HG02885 (cell line): ENCODE data around the gene TMEM208.

Experiments
- ATAC-seq: cut with Tn5 transposase; IDR thresholded peaks from one replicate; pipeline ENCODE4 v1.9.1; 2021; ENCODE audit warnings: mild to moderate bottlenecking; ENCODE audit not compliant: unreplicated experiment, poor library complexity

The TMEM208 gene

DNA sequence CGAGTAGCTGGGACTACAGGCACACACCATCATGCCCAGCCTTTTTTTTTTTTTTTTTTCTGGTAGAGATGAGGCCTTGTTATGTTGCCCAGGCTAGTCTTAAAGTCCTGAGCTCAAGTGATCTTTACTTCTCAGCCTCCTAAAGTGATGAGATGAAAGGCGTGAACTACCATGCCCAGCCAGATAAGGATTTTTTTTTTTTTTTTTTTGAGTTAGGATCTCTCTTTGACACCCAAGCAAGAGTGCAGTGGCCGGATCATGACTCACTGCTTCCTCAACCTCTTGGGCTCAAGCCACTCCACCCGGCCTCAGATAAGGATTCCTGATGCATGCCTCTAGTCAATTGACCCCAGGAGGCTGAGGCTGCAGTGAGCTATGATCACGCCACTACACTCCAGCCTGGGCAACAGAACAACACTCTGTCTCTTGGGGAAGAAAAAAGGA is 41.2 kb downstream of the TMEM208 start:
- ATAC-seq: no peak

DNA sequence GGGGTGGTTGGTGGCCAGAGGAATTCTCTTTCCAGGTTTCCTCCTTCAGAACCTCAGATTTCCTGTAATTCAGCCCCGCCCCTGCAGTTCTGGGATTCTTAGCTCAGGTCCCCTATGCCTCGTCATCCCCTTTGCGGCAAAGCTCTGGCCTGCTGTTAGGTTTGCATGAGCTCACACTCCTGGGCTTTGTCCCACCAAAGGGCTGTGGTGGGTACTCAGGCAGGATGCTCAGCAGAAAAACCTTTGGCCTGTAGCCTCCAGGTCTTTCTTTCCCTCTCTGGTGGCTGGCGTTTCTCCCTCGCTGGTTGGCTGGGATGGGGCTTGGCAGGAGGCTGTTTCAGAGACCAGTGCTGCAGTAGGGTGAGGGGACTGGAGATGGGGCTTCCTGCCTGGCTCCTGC is 42.8 kb downstream of the TMEM208 start:
- no peak for ATAC-seq

DNA sequence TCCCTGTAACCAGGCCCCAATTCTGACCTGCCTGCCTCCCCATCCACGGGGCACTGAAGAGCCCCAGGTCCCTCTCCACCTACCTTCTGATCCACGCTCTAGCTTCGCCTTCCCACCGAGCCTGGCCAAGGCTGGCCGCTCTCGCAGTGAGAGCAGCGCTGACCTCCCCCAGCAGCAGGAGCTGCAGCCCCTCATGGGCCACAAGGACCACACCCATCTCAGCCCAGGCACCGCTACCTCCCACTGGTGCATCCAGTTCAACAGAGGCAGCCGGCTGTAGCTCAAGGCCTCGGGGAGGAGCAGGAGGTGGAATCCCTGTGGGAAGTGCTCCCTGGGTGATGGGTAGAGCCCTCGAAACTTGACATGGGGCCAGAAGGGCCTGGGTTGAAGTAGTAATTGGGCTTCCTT is 44.0 kb downstream of the TMEM208 start:
- ATAC-seq: no peak

DNA sequence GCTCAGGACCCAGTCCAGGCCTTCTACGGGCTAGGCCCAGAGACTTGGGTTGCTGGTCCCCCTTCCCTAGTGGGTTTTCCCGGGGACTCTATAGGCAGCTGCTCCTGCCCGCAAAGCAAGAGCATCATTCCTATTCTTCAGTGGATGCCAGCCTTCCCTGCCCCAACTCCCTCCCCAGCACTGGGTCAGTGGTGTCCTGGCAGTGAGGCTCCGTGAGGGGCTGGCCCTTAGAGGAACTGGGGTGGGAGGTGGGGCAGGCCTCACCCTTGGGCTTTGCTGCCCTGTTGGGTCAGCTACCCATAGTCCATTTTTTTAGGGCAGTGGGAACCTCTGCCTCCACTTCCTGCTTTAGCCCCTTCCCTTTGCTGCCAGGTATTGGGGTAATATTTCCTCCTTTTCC is 44.5 kb downstream of the TMEM208 start:
- ATAC-seq: no peak

DNA sequence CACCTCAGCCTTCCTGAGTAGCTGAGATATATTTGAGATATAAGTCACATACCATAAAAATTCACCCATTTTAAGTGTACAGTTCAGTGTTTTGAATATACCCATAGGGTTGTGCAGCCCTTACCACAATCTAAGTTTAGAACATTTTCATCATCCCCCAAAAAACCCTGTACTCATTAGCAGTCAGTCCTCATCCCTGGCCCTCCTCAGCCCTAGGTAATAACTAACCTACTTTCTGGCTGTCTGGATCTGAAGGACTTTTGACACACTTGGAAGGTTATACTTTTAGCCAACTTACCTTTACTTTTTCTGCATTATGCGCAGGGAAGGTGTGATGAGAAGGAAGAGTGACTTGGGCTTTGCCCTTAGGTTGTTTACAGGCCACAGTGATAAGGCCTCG is 48.4 kb downstream of the TMEM208 start:
- no peak for ATAC-seq

DNA sequence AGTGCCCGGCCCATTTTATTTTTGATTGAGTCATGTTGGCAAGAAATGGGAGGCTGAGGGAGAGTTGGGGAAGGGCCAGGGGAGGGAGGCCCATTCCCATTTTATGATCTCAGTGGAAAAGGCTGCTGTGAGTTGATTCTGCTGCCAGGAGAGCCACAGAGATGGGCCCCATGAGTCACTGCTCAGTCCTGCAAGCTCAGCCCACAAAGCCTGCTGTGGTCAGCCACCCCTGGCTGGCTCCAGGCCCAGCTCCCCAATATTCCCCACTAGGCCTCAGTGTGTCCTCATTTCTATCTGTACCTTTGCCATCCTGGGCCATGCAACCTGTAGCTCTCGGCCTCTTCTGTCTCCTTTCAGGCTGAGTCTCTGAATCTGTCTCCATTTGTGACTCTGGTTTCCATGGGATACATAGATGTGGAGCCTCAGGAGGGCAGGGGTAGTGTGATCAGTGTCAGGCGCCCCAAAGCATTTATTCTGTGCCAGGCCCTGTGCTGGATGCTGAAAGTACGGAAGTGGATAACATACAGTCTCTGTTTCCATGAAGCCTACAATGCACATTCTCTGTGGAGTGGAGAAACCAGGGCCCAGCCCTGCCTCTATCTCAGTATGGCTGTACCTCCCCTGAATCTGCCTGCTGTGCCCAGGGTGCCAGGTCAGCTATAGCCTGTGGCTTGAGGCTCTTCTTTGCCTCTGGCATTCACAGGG is 50.5 kb downstream of the TMEM208 start:
- ATAC-seq: no peak

DNA sequence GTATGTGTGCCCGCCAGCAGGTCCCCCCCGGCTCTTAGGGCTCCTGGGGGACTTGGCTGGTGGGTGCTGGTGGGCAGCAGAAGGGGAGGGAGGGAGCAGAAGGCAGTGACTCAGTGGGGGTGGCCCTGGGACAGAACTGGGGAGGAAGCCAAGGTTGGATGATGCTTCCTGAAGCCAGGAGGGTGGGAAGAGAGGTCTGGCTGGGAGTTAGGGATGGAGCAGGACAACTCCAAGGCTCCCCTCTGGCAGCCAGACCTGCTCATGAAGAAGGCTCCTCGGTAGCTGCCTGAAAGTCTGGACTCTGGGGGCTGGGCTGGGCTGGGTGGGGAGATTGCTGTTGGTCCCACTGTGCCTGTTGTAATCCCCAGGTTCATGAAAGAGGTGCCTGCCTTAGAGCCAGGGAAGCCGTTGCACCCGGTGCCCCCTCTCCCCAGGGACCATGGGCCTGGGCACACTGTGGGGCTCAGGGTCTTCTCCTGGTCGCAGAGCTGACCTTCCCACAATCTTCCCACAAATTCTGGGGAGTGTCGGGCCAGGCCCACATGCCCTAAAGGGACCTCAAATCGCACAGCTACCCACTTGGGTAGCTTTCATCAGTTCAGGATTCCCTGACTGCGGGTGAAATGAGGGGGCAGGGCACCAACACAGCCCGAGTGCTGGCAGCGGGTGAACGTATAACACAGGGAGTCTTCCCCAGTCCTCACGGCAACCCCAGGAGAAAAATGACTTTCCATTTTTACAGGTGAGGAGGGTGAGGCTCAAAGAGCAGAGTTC is 51.3 kb downstream of the TMEM208 start:
- ATAC-seq: peak; percentile 20
